ENCODE measurements around the gene GBGT1. TPM values are rescaled to one million over a fixed set of nuclear protein-coding genes. Genes with fewer than 3 reads are reported as not detected.

Gene GBGT1
- 1.1 and 2.3 TPM in 2 replicates for polyA plus RNA-seq

DNA sequence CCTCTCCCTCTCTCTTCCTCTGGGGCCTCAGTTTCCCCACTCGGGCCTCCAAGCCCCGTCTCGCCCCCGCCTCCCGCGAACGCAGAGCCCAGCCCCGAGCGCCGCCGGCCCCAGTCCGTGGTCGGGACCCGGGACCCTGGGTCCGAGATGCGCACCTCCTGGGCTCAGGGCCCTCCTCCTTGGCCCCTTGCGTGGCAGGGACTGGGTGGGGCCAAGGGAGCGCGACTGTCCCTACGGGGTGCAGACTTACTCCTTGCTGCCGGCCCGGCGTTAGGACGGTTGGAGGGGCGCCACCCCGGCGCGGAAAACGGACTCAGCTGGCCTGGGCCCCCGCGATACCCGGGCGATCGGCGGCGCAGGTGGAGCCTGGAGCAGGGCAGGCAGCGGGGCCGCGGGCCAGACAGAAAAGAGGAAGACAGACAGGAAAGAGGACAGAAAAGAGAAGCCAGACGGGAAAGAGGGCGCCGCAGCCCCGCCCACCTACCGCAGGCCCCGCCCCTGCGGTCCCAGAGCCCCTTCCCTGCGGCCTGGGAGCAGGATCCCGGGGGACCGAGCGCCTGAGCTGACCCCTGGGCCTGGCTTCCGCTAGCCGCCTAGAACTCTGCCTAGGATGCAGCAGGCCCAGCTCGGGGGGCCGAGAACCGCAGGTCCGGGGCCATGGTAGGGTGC is at the start of gene GBGT1:
Gene GBGT1, minus strand, starts transcription at position 411 of the 669 bp plus-strand sequence. CDS start 1,502 bp downstream, outside the sequence.

DNA sequence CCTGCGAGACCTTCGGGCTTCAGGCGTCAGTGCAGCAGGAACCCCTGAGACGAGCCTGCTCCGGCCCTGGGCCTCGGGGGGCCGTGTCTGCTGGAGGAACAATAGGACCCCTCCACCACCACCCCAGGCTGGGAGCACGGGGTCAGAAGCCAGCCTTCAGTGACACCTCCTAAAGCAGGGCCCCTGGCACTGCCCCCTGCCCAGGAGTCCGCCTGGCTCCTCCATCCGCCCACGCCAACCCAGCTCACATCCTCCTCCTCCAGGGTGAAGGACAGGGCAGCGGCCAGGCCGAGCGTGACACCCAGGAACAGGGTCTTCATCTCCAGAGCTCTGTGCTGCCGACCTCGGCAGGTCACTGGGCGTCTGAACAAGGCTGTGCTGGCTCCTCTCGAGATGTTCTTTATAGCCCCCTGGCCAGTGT is 45.2 kb upstream of the GBGT1 start, which contains the start of gene OBP2B:
Gene OBP2B, minus strand, starts transcription at position 371 of the 421 bp plus-strand sequence. Its CDS starts 51 bp downstream, at position 320.

DNA sequence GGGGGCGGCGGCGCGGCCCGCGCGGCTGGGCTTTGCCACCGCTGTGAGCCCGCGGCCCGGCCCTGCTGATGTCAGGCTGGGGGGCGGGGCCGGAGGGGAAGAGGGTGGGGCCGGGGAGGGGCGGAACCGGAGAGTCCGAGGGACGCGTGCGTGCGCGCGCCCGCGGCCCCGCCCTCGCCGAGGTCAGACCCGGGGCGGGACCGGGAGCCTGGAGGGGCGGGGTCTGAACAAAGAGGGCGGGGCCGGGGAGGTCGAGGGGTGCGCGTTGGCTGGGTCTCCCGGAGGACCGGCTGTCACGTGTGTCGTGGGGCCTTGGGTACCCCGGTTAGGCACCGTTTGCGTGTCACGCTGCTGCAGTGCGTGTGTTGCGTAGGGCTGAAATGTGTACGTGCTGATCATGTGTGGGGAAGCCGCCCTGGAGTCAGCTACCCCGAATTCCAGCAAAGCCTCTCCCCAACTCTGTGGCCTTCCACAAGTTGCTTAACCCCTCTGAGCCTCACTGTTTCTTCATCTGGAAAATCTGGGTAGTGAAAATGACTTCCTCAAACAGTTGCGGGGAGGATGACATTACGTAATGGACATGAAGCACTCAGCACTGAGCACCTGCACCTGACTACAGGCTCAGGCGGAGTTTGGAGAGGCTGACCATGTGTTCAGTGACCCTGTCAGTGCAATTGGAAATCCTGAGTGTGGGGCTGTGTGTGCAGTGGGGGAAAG is 42.4 kb downstream of the GBGT1 start, which contains the start of gene RALGDS:
Gene RALGDS, minus strand, starts transcription at position 43 of the 717 bp plus-strand sequence. CDS start 86 bp downstream, outside the sequence.

Other genes starting within 250 kb of the GBGT1 start
- gene TSC1, start 219.3 kb downstream of the GBGT1 start, polyA plus RNA-seq: 20.4 and 25.5 TPM in 2 replicates
- not detected in 2 replicates for gene GFI1B, start 185.2 kb downstream of the GBGT1 start, polyA plus RNA-seq
- gene GTF3C5, start 132.9 kb downstream of the GBGT1 start, polyA plus RNA-seq: 1.5 and 4.3 TPM in 2 replicates
- 0.09 and 0.10 TPM in 2 replicates for gene CEL, start 101.9 kb downstream of the GBGT1 start, polyA plus RNA-seq
- 0.67 and 0.81 TPM in 2 replicates for gene RALGDS, start 42.7 kb downstream of the GBGT1 start, polyA plus RNA-seq
- not detected in 2 replicates for gene OBP2B, start 45.3 kb upstream of the GBGT1 start, polyA plus RNA-seq
- 0.10 TPM in 1 of 2 replicates, not detected in the other for gene ABO, start 111.3 kb upstream of the GBGT1 start, polyA plus RNA-seq
- 4.8 and 8.1 TPM in 2 replicates for gene SURF6, start 172.3 kb upstream of the GBGT1 start, polyA plus RNA-seq
- gene MED22, start 184.2 kb upstream of the GBGT1 start, polyA plus RNA-seq: 0.97 and 3.0 TPM in 2 replicates
- gene RPL7A, start 184.3 kb upstream of the GBGT1 start, polyA plus RNA-seq: 318 and 345 TPM in 2 replicates
- 25.1 and 26.8 TPM in 2 replicates for gene SURF1, start 192.6 kb upstream of the GBGT1 start, polyA plus RNA-seq
- gene SURF2, start 192.6 kb upstream of the GBGT1 start, polyA plus RNA-seq: 4.0 and 15.7 TPM in 2 replicates
- gene SURF4, start 212.1 kb upstream of the GBGT1 start, polyA plus RNA-seq: 15.6 and 35.0 TPM in 2 replicates
- 4.9 TPM in 1 of 2 replicates, not detected in the other for gene STKLD1, start 212.5 kb upstream of the GBGT1 start, polyA plus RNA-seq

Data from Purkinje cell (primary cell).